Loucy (cell line): ENCODE data around the gene RPL3.
A peak's percentile ranks its signal among the peaks of the same experiment; 100 is the strongest.

Experiments used
- H2AFZ ChIP-seq: fragments of 200-600 bp; sonication (generic); 2 replicates; pipeline ENCODE4 v1.6.0; 2016; ENCODE audit warnings: antibody characterized with exemption, mild to moderate bottlenecking, low read length, moderate library complexity
- H3F3A ChIP-seq: fragments of 200-600 bp; 2 replicates; pipeline ENCODE4 v1.6.0; 2016; ENCODE audit warnings: antibody characterized with exemption, low read depth, mild to moderate bottlenecking
- H3K27me3 ChIP-seq: fragments of 200-600 bp; sonication (generic); 2 replicates; pipeline ENCODE4 v1.6.1; 2014; ENCODE audit warnings: low read length, mild to moderate bottlenecking; ENCODE audit not compliant: insufficient read depth, poor library complexity, severe bottlenecking
- H3K36me3 ChIP-seq: fragments of 200-600 bp; sonication (generic); 2 replicates; pipeline ENCODE4 v1.6.1; 2016; ENCODE audit warnings: low read length; ENCODE audit not compliant: insufficient read depth
- H3K4me1 ChIP-seq: fragments of 200-600 bp; sonication (generic); 2 replicates; pipeline ENCODE4 v1.5.1; 2014; ENCODE audit warnings: low read length, mild to moderate bottlenecking; ENCODE audit not compliant: insufficient read depth, poor library complexity, severe bottlenecking
- H3K4me2 ChIP-seq: fragments of 200-600 bp; sonication (generic); 2 replicates; pipeline ENCODE4 v1.6.0; 2014; ENCODE audit warnings: antibody characterized with exemption, low read length, low read depth, mild to moderate bottlenecking; ENCODE audit not compliant: poor library complexity, severe bottlenecking
- H3K4me3 ChIP-seq: fragments of 200-600 bp; sonication (generic); 2 replicates; pipeline ENCODE4 v1.5.1; 2014; ENCODE audit warnings: low read length, mild to moderate bottlenecking, mixed read lengths; ENCODE audit not compliant: poor library complexity, severe bottlenecking
- H3K79me2 ChIP-seq: fragments of 200-600 bp; sonication (generic); 2 replicates; pipeline ENCODE4 v1.6.1; 2014; ENCODE audit warnings: low read length; ENCODE audit not compliant: insufficient read depth
- H3K9ac ChIP-seq: fragments of 200-600 bp; sonication (generic); 2 replicates; pipeline ENCODE4 v1.6.0; 2014; ENCODE audit warnings: mild to moderate bottlenecking, low read depth, low read length, moderate library complexity; ENCODE audit not compliant: poor library complexity, severe bottlenecking
- H3K9me2 ChIP-seq: fragments of 200-600 bp; sonication (generic); replicated peaks from 2 replicates; pipeline ENCODE4 v1.6.1; 2016; ENCODE audit warnings: low read depth, low read length, mixed read lengths
- H3K9me3 ChIP-seq: fragments of 200-600 bp; sonication (generic); 2 replicates; pipeline ENCODE4 v1.6.1; 2014; ENCODE audit warnings: mild to moderate bottlenecking, antibody characterized with exemption, low read length, low read depth; ENCODE audit not compliant: insufficient read depth
- H4K20me1 ChIP-seq: fragments of 200-600 bp; sonication (generic); 2 replicates; pipeline ENCODE4 v1.6.0; 2014; ENCODE audit warnings: antibody characterized with exemption, low read length, mild to moderate bottlenecking; ENCODE audit not compliant: insufficient read depth, poor library complexity, severe bottlenecking
- CTCF ChIP-seq: fragments of 200-600 bp; sonication (generic); conservative IDR thresholded peaks from 2 replicates; pipeline ENCODE4 v1.5.1; 2014; ENCODE audit warnings: mild to moderate bottlenecking, antibody characterized with exemption, low read length
- EZH2phosphoT487 ChIP-seq: fragments of 200-600 bp; IDR thresholded peaks from 2 replicates; pipeline ENCODE4 v1.6.1; 2018; ENCODE audit warnings: antibody characterized with exemption, mild to moderate bottlenecking, moderate library complexity, borderline replicate concordance

Gene RPL3

GRCh38 chr22:39289533-39289932 is 29.9 kb downstream of the RPL3 start:
- H3K9me3 ChIP-seq, result no peaks in the 10 kb centered on the region
- peaks cover 13% of the 10 kb centered on the region for H3K4me1 ChIP-seq
- H3K27me3 ChIP-seq, result no peaks in the 10 kb centered on the region
- H3K9me2 ChIP-seq, result no peaks in the 10 kb centered on the region
- H3K79me2 ChIP-seq, result no peaks in the 10 kb centered on the region
- no peak overlapping the region for H2AFZ ChIP-seq
- no peaks in the 10 kb centered on the region for H4K20me1 ChIP-seq
- H3K9ac ChIP-seq, result no peak overlapping the region
- H3K4me2 ChIP-seq, result no peak overlapping the region
- H3K4me3 ChIP-seq, result no peak overlapping the region
- H3F3A ChIP-seq, result no peaks in the 10 kb centered on the region; the same call in 1 of the 2 replicates
- TF ChIP-seq EZH2phosphoT487 (no peak), CTCF (no peak)
- no peaks in the 10 kb centered on the region for H3K36me3 ChIP-seq

- H3K27me3 ChIP-seq, result no peaks in the 10 kb centered on the region
- no peak overlapping the region for H2AFZ ChIP-seq
- H3K9ac ChIP-seq, result no peak overlapping the region
- H4K20me1 ChIP-seq, result no peaks in the 10 kb centered on the region
- no peaks in the 10 kb centered on the region for H3K9me2 ChIP-seq
- H3K4me3 ChIP-seq, result no peak overlapping the region
- peaks cover 13% of the 10 kb centered on the region for H3K4me1 ChIP-seq
- no peak overlapping the region for H3K4me2 ChIP-seq
- no peaks in the 10 kb centered on the region for H3K79me2 ChIP-seq
- no peaks in the 10 kb centered on the region; the same call in 1 of the 2 replicates for H3F3A ChIP-seq
- no peaks in the 10 kb centered on the region for H3K36me3 ChIP-seq
- TF ChIP-seq CTCF (no peak), EZH2phosphoT487 (no peak)
- H3K9me3 ChIP-seq, result no peaks in the 10 kb centered on the region
Observed at GRCh38 chr22:39288135-39288898, 31.1 kb downstream of the RPL3 start.

GRCh38 chr22:39287076-39287725 is 32.2 kb downstream of the RPL3 start:
- Histone ChIP-seq H3F3A (no peaks in the 10 kb centered on the region; the same call in 1 of the 2 replicates), H3K4me1 (peaks cover 13% of the 10 kb centered on the region), H2AFZ (peak overlapping the region; percentile 76; the same call in 1 of the 2 replicates), H3K4me2 (peak overlapping the region; percentile 68), H3K27me3 (no peaks in the 10 kb centered on the region), H3K79me2 (no peaks in the 10 kb centered on the region), H3K36me3 (no peaks in the 10 kb centered on the region), H4K20me1 (no peaks in the 10 kb centered on the region), H3K9me3 (no peaks in the 10 kb centered on the region), H3K9ac (peak overlapping the region; percentile 30), H3K9me2 (no peaks in the 10 kb centered on the region), H3K4me3 (peak overlapping the region; percentile 1)
- TF ChIP-seq CTCF (peak; percentile 58), EZH2phosphoT487 (no peak)
